Caco-2 (cell line): ENCODE data around the gene TBX2. TPM values are rescaled to one million over a fixed set of nuclear protein-coding genes. Genes with fewer than 3 reads are reported as not detected.

ENCODE experiments used
- BruUV-seq: library from RNA; stranded (reverse); fragments of 400-500 nt; replicated peaks from 2 replicates; lab custom pipeline; 2021; lab: Mats Ljungman, UMichigan
- CTCF ChIA-PET: fragments of 300-600 bp; sonication (Branson Sonifier 250); formaldehyde crosslinking; loops from one replicate; lab custom pipeline; 2022; ENCODE audit warnings: antibody characterized with exemption; lab: Charles Lee
- POLR2A ChIA-PET: fragments of 300-600 bp; sonication (Branson Sonifier 250); formaldehyde crosslinking; loops from one replicate; lab custom pipeline; 2022; ENCODE audit warnings: antibody characterized with exemption; lab: Charles Lee
- DNase-seq, 2 experiments: peaks; one replicate each; pipeline versions ENCODE4 v3.0.0 to v3.0.0-alpha.2; 2020 to 2022
- H3K27me3 ChIP-seq: replicated peaks from 2 replicates; pipeline ENCODE4 v1.6.0; 2011; ENCODE audit warnings: low read length; ENCODE audit not compliant: control insufficient read depth, insufficient read depth
- H3K36me3 ChIP-seq: 2 replicates; pipeline ENCODE4 v1.5.1; 2011; ENCODE audit warnings: low read length; ENCODE audit not compliant: control insufficient read depth, insufficient read depth
- H3K4me1 ChIP-seq: fragments of 250-450 bp; sonication (Bioruptor Pico); 2 replicates; pipeline ENCODE4 v1.5.1; 2020; ENCODE audit warnings: mild to moderate bottlenecking
- H3K4me3 ChIP-seq: 2 replicates; pipeline ENCODE4 v1.5.1; 2011; ENCODE audit warnings: low read depth, mild to moderate bottlenecking, control low read depth, low read length
- H3K9me3 ChIP-seq: fragments of 250-450 bp; sonication (Bioruptor Pico); 2 replicates; pipeline ENCODE4 v1.5.1; 2020; ENCODE audit warnings: mild to moderate bottlenecking, moderate library complexity
- H3K27ac Mint-ChIP-seq: one replicate; pipeline ENCODE4 v1.8.0; 2022; ENCODE audit warnings: mixed read lengths; ENCODE audit not compliant: unreplicated experiment
- H3K27me3 Mint-ChIP-seq: one replicate; pipeline ENCODE4 v1.8.0; 2022; ENCODE audit warnings: mixed read lengths; ENCODE audit not compliant: insufficient read depth, unreplicated experiment
- H3K36me3 Mint-ChIP-seq: one replicate; pipeline ENCODE4 v1.8.0; 2022; ENCODE audit warnings: mild to moderate bottlenecking, mixed read lengths; ENCODE audit not compliant: insufficient read depth, unreplicated experiment
- H3K4me1 Mint-ChIP-seq: one replicate; pipeline ENCODE4 v1.8.0; 2022; ENCODE audit warnings: low read depth, mixed read lengths; ENCODE audit not compliant: unreplicated experiment
- H3K4me3 Mint-ChIP-seq: one replicate; pipeline ENCODE4 v1.8.0; 2022; ENCODE audit warnings: mild to moderate bottlenecking, moderate library complexity, mixed read lengths; ENCODE audit not compliant: unreplicated experiment
- H3K9me3 Mint-ChIP-seq: one replicate; pipeline ENCODE4 v1.8.0; 2022; ENCODE audit warnings: mixed read lengths; ENCODE audit not compliant: unreplicated experiment
- intact Hi-C: fragments of 100-400 bp; cut with micrococcal nuclease; formaldehyde crosslinking; loops from one replicate; pipeline ENCODE4 v1.10.0; 2022; ENCODE audit not compliant: unreplicated experiment
- total RNA-seq: library from RNA; stranded (reverse); gene quantifications from 2 replicates; pipeline ENCODE4 v1.2.3, GENCODE V29; 2022
- TF ChIP-seq, protein P1 (sequence below), 2 experiments: fragments of 200-600 bp in 1 of 2; IDR thresholded peaks; 1 replicate in 1 of 2; 2 replicates in 1 of 2; pipeline versions ENCODE4 v1.5.1 to v1.8.0; 2011 to 2022; ENCODE audit warnings: antibody characterized with exemption in 1 of 2, control low read depth in 1 of 2, inconsistent platforms in 1 of 2, low read depth in 1 of 2, low read length in 1 of 2, mild to moderate bottlenecking in 1 of 2, moderate library complexity in 1 of 2; ENCODE audit not compliant: insufficient read depth in 1 of 2, severe bottlenecking in 1 of 2, unreplicated experiment in 1 of 2

TBX2 gene
- total RNA-seq, 1 experiment from 2014 or later = 8.9 TPM

DNA sequence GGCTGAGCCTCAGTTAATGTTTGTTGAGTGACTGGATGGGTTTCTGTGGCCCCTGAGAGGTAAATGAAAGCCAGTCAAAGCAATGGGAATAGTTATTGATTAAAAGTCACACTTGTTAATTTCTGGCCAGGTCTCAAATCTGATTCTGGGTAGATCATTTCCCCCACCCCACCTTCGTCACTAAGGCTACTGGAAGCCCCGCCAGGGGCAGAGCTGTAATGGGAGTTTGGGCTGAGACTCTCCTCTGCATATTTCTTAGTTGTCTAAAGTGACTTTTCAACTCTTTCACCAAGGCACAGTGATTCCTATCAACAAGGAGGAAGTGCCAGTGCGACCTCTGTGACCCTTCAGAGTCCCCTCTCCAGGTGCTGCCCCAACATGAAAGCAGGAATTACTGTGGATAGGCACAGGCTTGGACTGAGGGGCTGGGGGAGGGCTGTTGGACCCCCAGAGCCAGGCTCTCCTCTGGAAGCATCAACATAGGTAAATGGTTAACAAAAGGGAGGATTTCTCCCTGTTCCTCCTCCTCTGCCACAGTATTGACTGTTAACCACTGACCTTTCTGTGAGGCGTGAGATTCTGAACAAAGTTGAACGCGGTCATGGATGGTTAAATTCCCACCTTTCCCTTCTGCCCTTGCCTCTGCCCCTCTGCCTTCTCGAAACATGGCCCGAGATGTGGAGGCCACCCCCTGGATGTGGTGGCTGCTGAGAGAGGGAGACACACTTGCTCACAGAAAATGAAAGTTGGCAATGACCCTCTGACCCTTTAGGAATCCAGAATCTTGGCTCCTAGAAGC is 20.8 kb upstream of the TBX2 start:
- Mint-ChIP-seq H3K27ac (no peak overlapping the region), H3K27me3 (no peaks in the 10 kb centered on the region), H3K4me3 (no peak overlapping the region), H3K9me3 (no peaks in the 10 kb centered on the region), H3K36me3 (peaks cover 8% of the 10 kb centered on the region), H3K4me1 (no peaks in the 10 kb centered on the region)
- H3K36me3 ChIP-seq = no peaks in the 10 kb centered on the region
- intact Hi-C loops = no loop called here
- H3K4me3 ChIP-seq = no peak overlapping the region
- TF ChIP-seq, protein P1, sequence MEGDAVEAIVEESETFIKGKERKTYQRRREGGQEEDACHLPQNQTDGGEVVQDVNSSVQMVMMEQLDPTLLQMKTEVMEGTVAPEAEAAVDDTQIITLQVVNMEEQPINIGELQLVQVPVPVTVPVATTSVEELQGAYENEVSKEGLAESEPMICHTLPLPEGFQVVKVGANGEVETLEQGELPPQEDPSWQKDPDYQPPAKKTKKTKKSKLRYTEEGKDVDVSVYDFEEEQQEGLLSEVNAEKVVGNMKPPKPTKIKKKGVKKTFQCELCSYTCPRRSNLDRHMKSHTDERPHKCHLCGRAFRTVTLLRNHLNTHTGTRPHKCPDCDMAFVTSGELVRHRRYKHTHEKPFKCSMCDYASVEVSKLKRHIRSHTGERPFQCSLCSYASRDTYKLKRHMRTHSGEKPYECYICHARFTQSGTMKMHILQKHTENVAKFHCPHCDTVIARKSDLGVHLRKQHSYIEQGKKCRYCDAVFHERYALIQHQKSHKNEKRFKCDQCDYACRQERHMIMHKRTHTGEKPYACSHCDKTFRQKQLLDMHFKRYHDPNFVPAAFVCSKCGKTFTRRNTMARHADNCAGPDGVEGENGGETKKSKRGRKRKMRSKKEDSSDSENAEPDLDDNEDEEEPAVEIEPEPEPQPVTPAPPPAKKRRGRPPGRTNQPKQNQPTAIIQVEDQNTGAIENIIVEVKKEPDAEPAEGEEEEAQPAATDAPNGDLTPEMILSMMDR (IDR thresholded peaks at IDR 0.05; ENCODE audit: insufficient read depth in 1 of 2, low read depth in 1 of 2, low read length in 1 of 2, severe bottlenecking in 1 of 2, unreplicated experiment in 1 of 2) = no peak
- POLR2A ChIA-PET = no interaction called here
- BruUV-seq = no TSS peak
- CTCF ChIA-PET = no interaction called here
- no peak for DNase-seq
- no peaks in the 10 kb centered on the region for H3K4me1 ChIP-seq
- no peaks in the 10 kb centered on the region for H3K27me3 ChIP-seq
- no peaks in the 10 kb centered on the region for H3K9me3 ChIP-seq

DNA sequence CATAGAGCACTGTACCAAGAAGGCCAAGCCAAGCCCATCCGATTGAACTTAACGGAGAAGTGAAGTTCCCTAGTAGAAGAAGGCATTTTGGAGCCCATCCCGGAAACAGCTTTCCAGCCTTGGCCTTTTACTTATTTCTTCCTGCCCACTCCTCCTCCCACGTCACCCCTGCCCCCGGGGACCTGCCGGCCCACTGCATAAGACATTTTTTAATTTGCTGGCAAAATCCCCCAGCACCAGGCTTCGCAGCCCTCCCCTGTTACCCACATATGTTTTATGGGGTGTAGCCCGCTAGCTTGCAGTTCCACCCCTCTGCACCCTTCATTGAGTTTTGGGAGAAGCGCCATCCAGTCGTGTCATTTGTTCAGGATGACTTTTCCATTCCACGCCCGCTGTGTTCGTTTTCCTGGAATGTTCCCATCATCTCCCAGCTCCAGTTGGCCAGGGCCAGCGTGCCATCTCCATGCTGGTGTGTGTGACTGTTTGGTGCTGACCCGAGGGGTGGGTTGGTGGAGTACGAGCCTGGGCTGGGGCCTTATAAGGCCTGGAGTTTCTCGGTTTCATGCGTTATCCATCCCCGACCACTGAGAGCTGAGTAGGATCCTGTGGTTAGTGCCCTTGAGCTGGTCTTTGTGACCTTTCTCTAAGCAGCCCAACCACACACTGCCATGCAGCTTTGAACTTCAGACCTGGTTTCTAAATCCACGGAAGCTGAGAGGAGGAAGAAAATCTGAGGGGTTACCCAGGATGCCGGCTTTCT is 20.0 kb upstream of the TBX2 start:
- ChIA-PET CTCF (no interaction called here), POLR2A (no interaction called here)
- Histone ChIP-seq H3K9me3 (no peaks in the 10 kb centered on the region), H3K27me3 (no peaks in the 10 kb centered on the region), H3K36me3 (no peaks in the 10 kb centered on the region), H3K4me1 (no peaks in the 10 kb centered on the region), H3K4me3 (no peak overlapping the region)
- intact Hi-C loops = no loop called here
- no peaks in the 10 kb centered on the region for H3K9me3 Mint-ChIP-seq
- no peaks in the 10 kb centered on the region for H3K27me3 Mint-ChIP-seq
- H3K36me3 Mint-ChIP-seq = peaks cover 8% of the 10 kb centered on the region
- no peaks in the 10 kb centered on the region for H3K4me1 Mint-ChIP-seq
- no peak overlapping the region for H3K27ac Mint-ChIP-seq
- H3K4me3 Mint-ChIP-seq = no peak overlapping the region
- TF ChIP-seq, protein P1 (IDR thresholded peaks at IDR 0.05; ENCODE audit: insufficient read depth in 1 of 2, low read depth in 1 of 2, low read length in 1 of 2, severe bottlenecking in 1 of 2, unreplicated experiment in 1 of 2) = no peak
- BruUV-seq = no TSS peak
- no peak for DNase-seq

DNA sequence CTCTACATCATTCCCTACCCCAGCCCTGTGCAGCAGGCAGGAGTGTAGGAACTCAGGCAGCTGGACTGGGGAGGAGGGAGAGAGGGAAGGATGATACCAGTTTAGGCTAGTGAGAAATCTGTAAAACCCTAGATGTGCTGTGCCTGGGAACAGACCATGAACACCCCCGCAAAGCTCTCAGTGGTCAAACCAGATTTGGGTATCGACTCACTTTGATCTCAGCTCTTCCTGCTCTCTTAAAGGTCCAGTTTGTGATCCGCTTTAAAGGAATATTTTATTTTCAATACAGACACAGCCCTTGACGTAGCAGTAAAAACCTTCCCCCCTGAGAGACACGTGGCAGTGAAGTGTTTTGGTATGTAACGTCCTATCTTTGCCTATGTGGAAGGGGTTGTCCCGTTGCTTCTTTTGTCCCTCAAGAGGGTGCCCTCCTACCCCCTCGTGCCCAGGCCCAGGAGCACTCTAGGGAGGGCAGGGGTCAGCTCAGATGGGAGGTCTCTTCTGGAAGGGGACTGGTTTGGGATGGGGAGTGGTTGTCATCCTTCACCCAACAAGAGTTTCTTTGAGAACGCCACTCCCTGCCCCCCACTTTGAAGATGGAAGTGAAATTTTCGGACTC is 19.3 kb upstream of the TBX2 start:
- no peak for DNase-seq
- TF ChIP-seq, protein P1 (IDR thresholded peaks at IDR 0.05; ENCODE audit: insufficient read depth in 1 of 2, low read depth in 1 of 2, low read length in 1 of 2, severe bottlenecking in 1 of 2, unreplicated experiment in 1 of 2) = no peak
- no peaks in the 10 kb centered on the region for H3K9me3 ChIP-seq
- Mint-ChIP-seq H3K27me3 (no peaks in the 10 kb centered on the region), H3K4me1 (no peaks in the 10 kb centered on the region), H3K27ac (no peak overlapping the region), H3K4me3 (no peak overlapping the region), H3K36me3 (peaks cover 8% of the 10 kb centered on the region), H3K9me3 (no peaks in the 10 kb centered on the region)
- POLR2A ChIA-PET = no interaction called here
- no peaks in the 10 kb centered on the region for H3K27me3 ChIP-seq
- no peak overlapping the region for H3K4me3 ChIP-seq
- CTCF ChIA-PET = no interaction called here
- H3K36me3 ChIP-seq = no peaks in the 10 kb centered on the region
- no peaks in the 10 kb centered on the region for H3K4me1 ChIP-seq
- intact Hi-C loops = no loop called here
- BruUV-seq = no TSS peak
